SJSA1 (cell line): ENCODE measurements around the gene ELAVL2. TPM values are rescaled to one million over a fixed set of nuclear protein-coding genes. Genes with fewer than 3 reads are reported as not detected.

Source experiments
- DNase-seq, 2 experiments: peaks; one replicate each; pipeline ENCODE4 v3.0.0-alpha.2; 2015 to 2020; ENCODE audit warnings: low spot score in 2 of 2, low read depth in 1 of 2
- H3K27ac ChIP-seq: fragments of 250-450 bp; sonication (Bioruptor Pico); 2 replicates; pipeline ENCODE4 v1.5.1; 2020; ENCODE audit warnings: mild to moderate bottlenecking, moderate library complexity
- H3K27me3 ChIP-seq: fragments of 250-450 bp; sonication (Bioruptor Pico); replicated peaks from 2 replicates; pipeline ENCODE4 v1.5.1; 2020; ENCODE audit warnings: mild to moderate bottlenecking, moderate library complexity
- H3K36me3 ChIP-seq: fragments of 250-450 bp; sonication (Bioruptor Pico); 2 replicates; pipeline ENCODE4 v1.5.1; 2020; ENCODE audit warnings: mild to moderate bottlenecking
- H3K4me1 ChIP-seq: fragments of 250-450 bp; sonication (Bioruptor Pico); replicated peaks from 2 replicates; pipeline ENCODE4 v1.6.1; 2021; ENCODE audit warnings: mild to moderate bottlenecking
- H3K4me3 ChIP-seq: fragments of 250-450 bp; sonication (Bioruptor Pico); 2 replicates; pipeline ENCODE4 v1.5.1; 2020; ENCODE audit warnings: mild to moderate bottlenecking
- H3K9me3 ChIP-seq: fragments of 250-450 bp; sonication (Bioruptor Pico); replicated peaks from 2 replicates; pipeline ENCODE4 v1.5.1; 2020; ENCODE audit warnings: mild to moderate bottlenecking
- total RNA-seq: library from RNA; depleted of rRNA; stranded (reverse); fragments of >200 nt; shearing (Covaris generic); gene quantifications from 2 replicates; pipeline ENCODE4 v1.2.3, GENCODE V29; 2014; rRNA removed

ELAVL2 gene
- 0.08 TPM in 1 of 2 replicates, not detected in the other for total RNA-seq

DNA sequence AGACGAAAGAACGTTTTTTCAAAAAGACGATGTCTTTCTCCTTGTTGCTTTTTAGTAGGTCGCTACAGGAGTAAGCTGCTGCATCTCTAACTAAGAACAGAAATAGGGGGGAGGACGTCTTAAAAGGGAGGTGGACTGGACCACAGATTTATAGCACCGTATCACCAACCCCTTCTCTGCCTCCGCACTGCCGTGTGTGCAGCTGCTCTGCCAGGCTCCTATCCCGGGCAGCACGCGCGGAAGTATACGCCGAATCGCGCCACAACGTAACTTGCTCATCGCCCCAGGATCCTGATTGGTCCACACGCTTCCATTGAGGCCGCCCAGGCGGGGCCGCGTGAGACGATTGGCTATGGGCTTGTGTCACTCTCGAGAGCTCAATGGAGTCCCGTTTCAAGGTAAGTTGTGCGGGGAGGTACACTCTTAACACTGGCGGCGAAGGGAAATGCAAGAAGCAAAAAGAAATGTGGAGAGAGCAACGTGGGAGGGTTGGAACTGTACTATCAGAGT, at the start of gene ELAVL2:
TSS of gene ELAVL2 (minus strand) at position 121 of the 510 bp plus-strand sequence. CDS start 64,006 bp downstream, outside the sequence.
- peak; percentile 51 to 71 for DNase-seq
- Histone ChIP-seq H3K4me3 (peak within 1 kb of the TSS; percentile 26), H3K36me3 (no peaks in the 10 kb centered on the region), H3K27ac (no peak within 1 kb of the TSS), H3K9me3 (no peaks in the 10 kb centered on the region), H3K4me1 (no peaks in the 10 kb centered on the region), H3K27me3 (no peaks in the 10 kb centered on the region)

DNA sequence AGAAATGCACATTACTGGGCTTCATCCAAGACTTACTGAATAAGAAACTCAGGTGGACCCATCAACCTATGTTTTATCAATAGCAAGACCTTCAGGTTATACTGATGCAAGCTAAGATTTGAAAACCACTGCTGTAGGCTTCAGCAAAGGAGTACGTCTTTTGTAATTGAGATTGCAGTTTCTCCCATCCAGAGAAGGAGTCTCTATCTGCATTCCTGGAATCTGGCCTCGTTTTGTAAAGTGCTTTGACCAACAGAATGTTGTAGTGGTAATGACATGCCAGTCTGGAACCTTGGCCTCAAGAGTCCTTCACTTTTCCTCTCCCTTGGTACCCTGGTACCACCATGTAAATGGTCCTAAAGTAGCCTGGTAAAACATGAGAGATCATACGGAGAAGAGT, 32.2 kb upstream of the ELAVL2 start:
- Histone ChIP-seq H3K36me3 (no peaks in the 10 kb centered on the region), H3K4me1 (no peaks in the 10 kb centered on the region), H3K9me3 (no peaks in the 10 kb centered on the region), H3K27ac (no peak overlapping the region), H3K4me3 (no peak overlapping the region), H3K27me3 (no peaks in the 10 kb centered on the region)
- no peak for DNase-seq

DNA sequence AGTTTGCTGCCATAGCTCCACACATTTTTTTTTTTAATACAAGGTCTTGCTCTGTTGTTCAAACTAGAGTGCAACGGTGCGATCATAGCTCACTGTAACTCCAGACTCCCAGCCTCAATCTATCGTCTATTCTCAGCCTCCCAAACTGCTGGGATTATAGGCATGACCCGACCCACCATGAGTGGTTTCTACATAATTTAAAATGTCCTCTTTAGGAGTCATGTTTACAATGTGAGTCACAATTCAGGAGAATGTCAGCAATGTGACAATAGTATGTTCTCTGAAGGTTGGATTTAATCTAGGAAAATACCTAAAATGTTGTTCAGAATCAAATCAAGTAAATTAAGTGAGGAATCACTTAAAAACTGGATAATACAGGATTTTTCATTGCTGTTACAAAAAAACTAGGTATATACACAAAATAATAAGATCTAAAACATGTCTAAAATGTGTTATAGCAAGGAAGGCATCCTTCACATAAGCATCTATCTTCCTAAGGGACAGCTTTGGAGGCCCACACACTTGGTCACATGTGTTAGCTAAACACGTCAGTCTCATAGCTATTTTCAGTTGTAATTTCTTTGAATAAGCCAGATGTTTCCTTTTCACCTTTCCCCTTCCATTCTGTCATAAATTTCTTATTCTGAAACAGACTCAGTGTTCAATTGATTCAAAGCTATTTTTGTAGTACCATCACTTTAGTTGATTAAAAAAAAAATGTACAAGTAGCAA, 30.0 kb upstream of the ELAVL2 start:
- H3K27ac ChIP-seq: no peak overlapping the region
- no peak for DNase-seq
- H3K27me3 ChIP-seq: no peaks in the 10 kb centered on the region
- H3K36me3 ChIP-seq: no peaks in the 10 kb centered on the region
- H3K9me3 ChIP-seq: no peaks in the 10 kb centered on the region
- H3K4me1 ChIP-seq: no peaks in the 10 kb centered on the region
- no peak overlapping the region for H3K4me3 ChIP-seq

DNA sequence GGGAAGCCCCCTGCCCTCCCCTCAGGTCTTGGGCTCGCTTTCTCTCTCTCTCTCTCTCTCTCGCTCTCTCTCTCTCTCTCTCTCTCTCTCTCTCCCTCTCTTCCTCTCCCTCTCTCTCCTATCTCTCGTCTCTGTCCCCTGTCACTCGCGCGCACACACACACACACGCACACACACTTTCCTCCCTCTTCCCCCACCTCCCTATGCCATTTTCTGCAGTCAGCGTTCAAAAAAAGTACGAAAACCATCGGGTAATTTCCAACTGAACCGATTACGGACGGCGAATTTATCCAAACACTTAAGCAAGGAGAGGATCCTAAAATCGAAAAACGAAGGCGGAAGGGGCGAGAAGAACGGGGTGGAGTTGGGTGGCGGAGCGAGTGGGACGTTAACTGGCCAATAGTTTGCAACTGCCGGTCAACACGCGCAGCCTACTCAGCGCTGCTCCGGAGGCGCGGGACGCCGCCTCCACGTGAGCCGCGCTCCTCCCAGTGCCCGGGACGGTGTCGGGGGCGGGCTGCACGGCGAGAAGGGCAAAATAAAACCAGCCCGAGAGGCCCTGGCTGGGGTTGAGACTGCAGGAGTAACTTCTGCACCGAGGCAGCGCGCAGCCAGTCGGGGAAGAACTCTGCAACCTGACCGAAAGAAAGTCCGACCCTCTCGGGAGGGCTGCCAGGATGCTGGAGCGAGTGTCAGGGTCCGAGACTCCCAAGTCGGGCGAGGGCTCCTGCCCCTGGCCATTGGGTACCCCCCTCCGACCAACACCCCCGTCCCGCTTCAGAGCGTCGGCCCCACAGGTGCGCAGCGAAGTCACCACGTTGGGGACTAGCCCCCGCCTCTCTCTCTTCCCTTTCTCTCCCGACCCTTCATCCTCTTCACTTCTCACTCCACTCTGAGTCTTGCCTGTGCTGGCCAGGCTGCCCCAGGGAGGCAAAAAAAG, 24.9 kb upstream of the ELAVL2 start:
- no peaks in the 10 kb centered on the region for H3K9me3 ChIP-seq
- no peaks in the 10 kb centered on the region for H3K4me1 ChIP-seq
- no peaks in the 10 kb centered on the region for H3K36me3 ChIP-seq
- DNase-seq: no peak
- no peak overlapping the region for H3K4me3 ChIP-seq
- H3K27me3 ChIP-seq: no peaks in the 10 kb centered on the region
- no peak overlapping the region for H3K27ac ChIP-seq

DNA sequence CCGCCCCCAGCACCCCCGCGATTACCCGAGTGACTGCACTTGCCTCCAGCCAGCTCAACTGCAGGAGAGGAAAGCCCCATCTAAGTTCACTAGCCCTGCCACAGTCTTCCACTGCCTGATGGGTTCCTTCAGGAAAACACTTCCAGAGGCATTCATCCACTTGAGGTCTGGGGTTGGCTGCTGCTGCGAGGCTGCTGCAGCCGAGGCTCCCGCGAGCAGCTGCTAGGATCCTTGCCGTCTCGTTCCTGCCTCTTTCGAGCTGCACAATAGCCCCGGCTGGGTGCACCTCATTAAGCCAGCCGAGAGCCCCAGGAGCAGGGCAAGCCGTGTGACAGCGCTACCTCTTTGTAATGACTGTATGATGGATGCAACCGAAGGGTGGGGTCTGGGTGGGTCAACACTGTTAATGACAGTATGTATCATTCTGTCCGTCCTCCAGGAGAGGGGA, 24.2 kb upstream of the ELAVL2 start:
- Histone ChIP-seq H3K36me3 (no peaks in the 10 kb centered on the region), H3K9me3 (no peaks in the 10 kb centered on the region), H3K4me1 (no peaks in the 10 kb centered on the region), H3K27ac (no peak overlapping the region), H3K4me3 (no peak overlapping the region), H3K27me3 (no peaks in the 10 kb centered on the region)
- no peak for DNase-seq

DNA sequence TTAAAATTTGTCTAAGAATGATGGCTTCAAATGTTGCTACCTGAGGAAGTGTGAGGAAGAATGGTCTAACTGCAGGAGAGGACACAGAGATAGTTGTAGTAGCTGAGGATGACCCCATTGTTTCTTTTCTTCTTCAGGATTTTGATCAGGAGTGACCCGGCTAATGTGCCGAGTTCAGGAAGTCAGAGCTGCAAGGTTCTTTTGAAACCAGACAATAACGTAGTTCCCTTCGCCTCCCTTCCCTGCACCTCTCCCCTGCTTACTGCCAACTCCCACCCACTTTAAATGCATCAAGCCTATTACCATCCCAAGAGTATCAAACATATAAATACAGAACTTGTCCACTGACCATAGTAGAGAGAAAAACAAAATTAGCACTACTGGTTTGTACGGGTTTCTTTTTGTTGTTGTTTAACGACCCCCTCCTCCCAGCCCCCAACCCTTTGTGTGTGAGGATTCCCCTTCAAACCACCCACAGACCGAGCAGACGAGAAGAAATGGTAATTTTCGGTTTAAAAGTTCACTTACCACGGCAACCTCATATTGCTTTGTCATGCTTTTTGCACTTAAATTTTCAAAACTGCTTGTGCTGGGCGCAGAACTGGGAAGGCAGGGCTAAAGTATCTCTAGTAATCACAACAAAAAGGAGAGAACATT, 23.5 kb upstream of the ELAVL2 start:
- no peaks in the 10 kb centered on the region for H3K27me3 ChIP-seq
- DNase-seq: no peak
- H3K4me3 ChIP-seq: no peak overlapping the region
- H3K27ac ChIP-seq: no peak overlapping the region
- H3K4me1 ChIP-seq: no peaks in the 10 kb centered on the region
- no peaks in the 10 kb centered on the region for H3K36me3 ChIP-seq
- no peaks in the 10 kb centered on the region for H3K9me3 ChIP-seq

DNA sequence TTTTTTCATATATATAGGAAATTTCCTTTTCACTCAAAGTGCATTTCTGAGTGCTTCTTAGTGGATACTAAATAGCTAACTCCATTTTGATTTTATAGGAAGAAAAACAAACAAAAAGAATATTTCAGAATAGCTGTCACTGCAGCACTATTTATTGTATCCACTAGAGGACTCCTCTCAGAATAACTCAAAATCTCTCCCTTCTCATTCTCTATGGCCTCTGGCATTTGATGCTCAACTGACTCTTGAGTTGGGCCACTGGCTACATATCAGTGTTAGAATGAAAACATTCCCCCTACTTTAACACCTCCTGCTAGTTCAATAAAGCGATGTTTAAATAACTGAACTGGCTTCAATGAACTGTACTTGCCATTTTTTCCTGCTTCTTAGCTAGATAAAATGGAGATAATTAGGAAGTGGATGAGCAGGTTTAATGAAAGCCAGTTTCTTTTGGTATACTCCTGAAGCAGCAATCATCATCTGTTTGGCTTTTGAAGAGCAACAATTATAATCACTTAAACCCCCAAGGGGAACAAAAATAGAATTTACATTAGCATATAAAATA, 16.6 kb upstream of the ELAVL2 start:
- no peaks in the 10 kb centered on the region for H3K36me3 ChIP-seq

DNA sequence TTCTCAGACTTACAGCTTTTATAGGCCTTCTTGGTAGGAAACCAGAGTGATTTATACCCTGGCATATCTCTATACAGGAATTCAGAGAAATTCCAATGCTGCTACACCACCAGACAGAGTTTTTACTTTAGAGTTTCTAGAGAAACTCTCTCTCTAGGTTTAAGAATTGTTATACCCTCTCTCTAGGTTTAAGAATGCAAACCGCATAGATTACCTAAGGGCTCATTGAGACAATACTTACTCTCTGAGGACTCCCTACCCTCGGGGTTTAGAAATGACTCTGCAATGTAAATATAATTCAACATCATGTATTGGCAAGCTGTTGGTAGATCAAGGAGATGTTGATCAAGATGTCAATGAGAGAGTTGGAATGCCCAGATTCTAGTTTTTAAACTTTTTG, 15.3 kb upstream of the ELAVL2 start:
- Histone ChIP-seq H3K4me3 (no peak overlapping the region), H3K27me3 (no peaks in the 10 kb centered on the region), H3K9me3 (no peaks in the 10 kb centered on the region), H3K4me1 (no peaks in the 10 kb centered on the region), H3K36me3 (no peaks in the 10 kb centered on the region), H3K27ac (no peak overlapping the region)
- no peak for DNase-seq

More for the DNA sequence above, 16.6 kb upstream of the ELAVL2 start:
- Histone ChIP-seq H3K9me3 (no peaks in the 10 kb centered on the region), H3K27me3 (no peaks in the 10 kb centered on the region), H3K4me1 (no peaks in the 10 kb centered on the region), H3K27ac (no peak overlapping the region), H3K4me3 (no peak overlapping the region)
- no peak for DNase-seq

DNA sequence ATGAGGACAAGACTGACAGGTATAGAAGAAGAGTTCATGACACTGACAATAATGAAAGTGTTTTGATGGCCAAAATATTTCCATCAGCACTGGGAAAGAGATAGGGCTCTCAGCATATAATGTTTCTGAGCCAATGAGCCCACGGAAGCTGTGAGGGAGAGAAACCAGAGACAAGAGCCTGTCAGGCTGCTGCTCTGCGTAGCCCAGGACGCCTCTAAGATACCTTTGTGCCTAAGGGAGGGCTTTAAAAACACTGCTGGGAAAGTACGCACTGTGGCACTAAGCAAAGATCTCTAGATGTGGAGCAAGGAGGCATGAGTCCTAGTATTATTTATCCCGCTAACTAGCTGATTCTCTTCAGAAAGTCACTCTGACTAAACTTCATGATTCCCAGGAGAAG, 11.0 kb upstream of the ELAVL2 start:
- Histone ChIP-seq H3K4me3 (no peak overlapping the region), H3K9me3 (no peaks in the 10 kb centered on the region), H3K27ac (no peak overlapping the region), H3K4me1 (no peaks in the 10 kb centered on the region), H3K27me3 (no peaks in the 10 kb centered on the region), H3K36me3 (no peaks in the 10 kb centered on the region)
- no peak for DNase-seq

DNA sequence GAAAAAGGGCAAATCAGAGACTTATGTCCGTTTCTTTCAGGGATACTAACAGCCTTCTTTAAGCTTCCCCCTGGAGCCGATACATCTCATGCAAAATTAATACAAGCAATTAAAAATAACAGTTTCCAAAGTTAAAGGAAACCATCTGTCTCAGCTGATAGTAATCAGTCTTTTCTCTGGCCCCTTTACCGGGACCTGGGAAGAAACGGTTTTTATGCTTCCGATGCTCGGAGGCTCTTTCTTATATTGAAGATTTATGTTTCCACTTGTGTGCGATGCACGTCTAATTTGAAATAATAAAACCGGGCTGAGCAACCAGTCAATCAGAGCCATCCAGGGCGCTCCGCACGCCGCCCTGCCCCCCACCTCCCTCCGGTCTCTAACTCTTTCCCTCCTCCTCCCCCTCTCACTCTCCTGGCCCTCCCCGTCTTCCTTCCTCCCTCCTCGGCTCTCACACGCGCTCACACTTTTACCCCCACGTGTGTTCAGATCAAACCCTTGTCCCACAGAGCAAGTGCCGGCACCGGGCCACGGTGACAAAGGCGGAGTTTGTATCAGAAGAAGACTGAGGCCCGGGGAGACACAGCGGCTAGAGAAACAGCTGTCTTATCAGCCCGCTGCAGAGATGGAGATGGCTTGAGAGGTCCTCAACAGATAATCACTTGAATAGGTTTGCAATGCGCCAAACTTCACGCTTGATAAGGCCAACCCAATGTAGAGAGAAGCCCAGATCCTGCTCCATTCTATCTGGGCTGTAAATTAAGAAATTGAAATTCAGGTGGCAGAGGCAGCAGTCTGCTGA, 5.1 kb upstream of the ELAVL2 start:
- Histone ChIP-seq H3K36me3 (no peaks in the 10 kb centered on the region), H3K9me3 (no peaks in the 10 kb centered on the region), H3K27me3 (no peaks in the 10 kb centered on the region), H3K4me3 (no peak overlapping the region), H3K4me1 (no peaks in the 10 kb centered on the region), H3K27ac (no peak overlapping the region)
- DNase-seq: no peak

DNA sequence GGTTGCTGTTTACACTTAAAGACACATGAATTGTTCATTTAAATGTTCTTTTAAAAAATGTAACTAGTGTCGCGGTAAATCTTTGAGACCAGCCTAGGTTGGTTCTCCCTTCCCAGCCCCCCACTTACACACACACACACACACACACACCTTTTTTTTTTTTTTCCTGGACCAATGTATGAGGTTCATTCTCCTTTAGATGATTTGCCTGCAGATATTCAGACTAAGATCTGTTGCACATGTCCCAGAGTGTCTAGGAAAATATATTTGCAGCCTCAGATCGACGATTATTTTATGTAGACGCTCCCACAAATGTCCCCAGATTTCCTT, 4.4 kb upstream of the ELAVL2 start:
- H3K4me1 ChIP-seq: no peaks in the 10 kb centered on the region
- no peak overlapping the region for H3K4me3 ChIP-seq
- no peak for DNase-seq
- H3K27ac ChIP-seq: no peak overlapping the region
- no peaks in the 10 kb centered on the region for H3K9me3 ChIP-seq
- H3K27me3 ChIP-seq: no peaks in the 10 kb centered on the region
- H3K36me3 ChIP-seq: no peaks in the 10 kb centered on the region

DNA sequence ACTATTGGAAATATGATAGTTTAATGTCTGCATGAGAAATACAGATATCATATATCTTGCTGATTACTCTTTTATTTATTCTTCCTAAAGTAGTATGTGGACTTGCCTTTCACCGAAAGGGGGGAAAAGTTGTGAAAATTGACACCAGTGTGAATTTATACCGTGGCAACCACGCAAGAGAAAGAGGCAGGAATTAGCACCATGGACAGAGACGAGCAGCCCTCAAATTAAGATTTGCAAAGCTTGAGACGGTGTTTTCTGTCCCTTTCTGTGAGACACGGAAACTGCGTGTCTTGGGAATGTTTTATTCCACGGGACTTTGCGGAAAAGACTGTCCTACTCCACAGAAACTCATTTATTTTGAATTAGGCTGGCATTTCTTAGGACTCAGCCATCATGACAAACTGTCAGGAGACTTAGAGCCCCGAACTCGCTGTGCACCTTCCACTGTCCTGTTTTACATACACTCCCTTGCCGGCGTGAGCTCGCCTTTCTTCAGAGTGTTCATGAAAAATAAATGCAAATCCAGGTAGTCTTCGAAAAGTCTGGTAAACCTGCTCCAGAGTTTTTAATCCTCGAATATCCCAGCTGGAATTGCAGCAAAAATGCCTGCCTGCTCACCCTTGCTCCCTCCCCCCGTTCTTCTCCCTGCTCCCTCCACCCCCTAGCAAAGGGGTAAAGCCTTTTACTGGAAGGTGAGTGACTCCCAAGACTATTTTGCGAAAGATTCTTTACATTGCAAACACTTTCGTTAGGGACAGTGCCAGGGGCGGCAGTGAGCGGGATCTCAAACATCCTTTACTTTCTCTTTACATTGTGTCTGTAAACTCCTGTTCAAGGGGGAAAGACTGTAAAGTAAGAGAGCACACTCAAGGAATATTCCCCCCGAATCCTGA, 3.8 kb upstream of the ELAVL2 start:
- Histone ChIP-seq H3K9me3 (no peaks in the 10 kb centered on the region), H3K4me3 (no peak overlapping the region), H3K27me3 (no peaks in the 10 kb centered on the region), H3K27ac (no peak overlapping the region), H3K4me1 (no peaks in the 10 kb centered on the region), H3K36me3 (no peaks in the 10 kb centered on the region)
- DNase-seq: no peak
